Thyroid gland (tissue), 4 donors: ENCODE results near the gene SON. TPM values are rescaled to one million over a fixed set of nuclear protein-coding genes. Genes with fewer than 3 reads are reported as not detected.

Experiments used
- DNase-seq, 2 donors: peaks; one replicate each; pipeline ENCODE4 v3.0.0-alpha.2; 2019
- H3K27ac ChIP-seq, 3 donors: fragments of 200-600 bp; sonication (generic); 1 replicate in 2 of 3; 2 replicates in 1 of 3; pipeline ENCODE4 v1.5.1; 2016 to 2019; ENCODE audit warnings: mild to moderate bottlenecking in 1 of 3, moderate library complexity in 1 of 3
- H3K27me3 ChIP-seq: fragments of 200-600 bp; sonication (generic); one replicate; pipeline ENCODE4 v1.5.1; 2019
- H3K36me3 ChIP-seq, 2 donors: fragments of 200-600 bp; sonication (generic); one replicate each; pipeline ENCODE4 v1.5.1; 2016 to 2019
- H3K4me1 ChIP-seq, 2 donors: fragments of 200-600 bp; sonication (generic); one replicate each; pipeline ENCODE4 v1.5.1; 2017 to 2019
- H3K4me3 ChIP-seq, 3 donors: fragments of 200-600 bp; sonication (generic); replicated peaks in 1 of 3; 1 replicate in 2 of 3; 2 replicates in 1 of 3; pipeline ENCODE4 v1.5.1; 2016; ENCODE audit warnings: mild to moderate bottlenecking in 1 of 3
- H3K9me3 ChIP-seq: fragments of 200-600 bp; sonication (generic); one replicate; pipeline ENCODE4 v1.5.1; 2017
- CTCF ChIP-seq, 6 experiments: fragments of 200-600 bp in 3 of 6; fragments of 450-650 bp in 3 of 6; sonication (generic) in 3 of 6; IDR thresholded peaks; one replicate each; pipeline ENCODE4 v1.5.1; 2016 to 2019; ENCODE audit warnings: antibody characterized with exemption in 6 of 6, mild to moderate bottlenecking in 2 of 6, inconsistent platforms in 1 of 6, moderate library complexity in 1 of 6
- POLR2A ChIP-seq, 2 donors: fragments of 450-650 bp; IDR thresholded peaks; one replicate each; pipeline ENCODE4 v1.6.1; 2017; ENCODE audit warnings: antibody characterized with exemption in 2 of 2, mild to moderate bottlenecking in 2 of 2, moderate library complexity in 1 of 2
- WGBS, 2 donors: methylation state at CpG; one replicate each; pipeline ENCODE4 v1.1.5; 2017; 5-methylcytosine and 5-hydroxymethylcytosine counted together
- intact Hi-C: fragments of 100-400 bp; cut with DNase I; formaldehyde crosslinking; loops from one replicate; pipeline ENCODE4 v1.15.1; 2023
- total RNA-seq, 4 donors: library from RNA; depleted of rRNA; stranded (reverse); fragments of >200 nt; gene quantifications; one replicate each; pipeline ENCODE4 v1.2.3, GENCODE V29; 2016

SON gene
- total RNA-seq, 4 donors from 2014 or later: 283 to 425 (median 334) TPM

- 79 to 81% methylated on average over 6 of the region's 6 CpGs for WGBS, 2 donors
- intact Hi-C loops: no loop called here
Measured at GRCh38 chr21:33586927-33587326, 44.1 kb downstream of the SON start.

GRCh38 chr21:33587792-33588484 is 45.1 kb downstream of the SON start:
- Histone ChIP-seq H3K27ac (peak overlapping the region in 2 of 3 donors; percentile 80 to 83), H3K4me3 (peak overlapping the region; percentile 19 to 93 (median 72)), H3K4me1 (peaks cover 5 to 9% of the 10 kb centered on the region in 2 donors), H3K27me3 (no peaks in the 10 kb centered on the region), H3K9me3 (no peaks in the 10 kb centered on the region), H3K36me3 (no peaks in the 10 kb centered on the region)
- peak; percentile 34 to 43 for DNase-seq
- TF ChIP-seq CTCF (IDR thresholded peaks at IDR 0.05) (no peak), POLR2A (IDR thresholded peaks at IDR 0.05) (no peak)
- 2 to 4% methylated on average over 14 to 28 of the region's 57 CpGs for WGBS, 2 donors
- intact Hi-C loops: no loop called here

More at GRCh38 chr21:33586927-33587326, 44.1 kb downstream of the SON start:
- Histone ChIP-seq H3K4me1 (peaks cover 5 to 9% of the 10 kb centered on the region in 2 donors), H3K36me3 (no peaks in the 10 kb centered on the region), H3K27me3 (no peaks in the 10 kb centered on the region), H3K27ac (no peak overlapping the region), H3K4me3 (no peak overlapping the region), H3K9me3 (no peaks in the 10 kb centered on the region)
- no peak for DNase-seq
- no peak for TF ChIP-seq POLR2A (IDR thresholded peaks at IDR 0.05)
- TF ChIP-seq CTCF (IDR thresholded peaks at IDR 0.05): no peak

- TF ChIP-seq CTCF (IDR thresholded peaks at IDR 0.05) (peak in 2 of 6 experiments; percentile 18 to 23), POLR2A (IDR thresholded peaks at IDR 0.05) (peak in 1 of 2 donors; percentile 74)
- peaks cover 5 to 9% of the 10 kb centered on the region in 2 donors for H3K4me1 ChIP-seq
- WGBS, 2 donors: 0 to 2% methylated on average over 12 to 20 of the region's 78 CpGs
- peak within 1 kb of the TSS; percentile 39 to 83 (median 80) for H3K27ac ChIP-seq
- no peaks in the 10 kb centered on the region for H3K27me3 ChIP-seq
- no peaks in the 10 kb centered on the region for H3K9me3 ChIP-seq
- intact Hi-C loops: no loop called here
- DNase-seq: peak; percentile 85
- no peaks in the 10 kb centered on the region for H3K36me3 ChIP-seq
- peak within 1 kb of the TSS; percentile 19 to 93 (median 72) for H3K4me3 ChIP-seq
Measured at GRCh38 chr21:33588485-33589335, 45.9 kb downstream of the SON start, which contains the start of gene DONSON. DONSON (minus strand) TSS chr21:33588684; CDS start chr21:33588641, 43 bp downstream.

GRCh38 chr21:33598051-33598450 is 55.2 kb downstream of the SON start:
- H3K27ac ChIP-seq: no peak overlapping the region
- H3K9me3 ChIP-seq: no peaks in the 10 kb centered on the region
- intact Hi-C loops: no loop called here
- no peaks in the 10 kb centered on the region for H3K4me1 ChIP-seq
- H3K36me3 ChIP-seq: peaks cover 37 to 38% of the 10 kb centered on the region in 2 donors
- DNase-seq: no peak
- H3K4me3 ChIP-seq: no peak overlapping the region
- WGBS, 2 donors: 86 to 89% methylated on average over 1 of the region's 1 CpG
- H3K27me3 ChIP-seq: no peaks in the 10 kb centered on the region
- TF ChIP-seq CTCF (IDR thresholded peaks at IDR 0.05) (no peak), POLR2A (IDR thresholded peaks at IDR 0.05) (no peak)
